Stimulated activated CD8-positive, alpha-beta memory T cell treated with anti-CD3 and anti-CD28 coated beads, Interleukin-7, amount 100 ng/mL, for 4 hours (primary cell): ENCODE measurements around the gene LMBR1L.

Source experiments
- DNase-seq, 2 donors: peaks; one replicate each; pipeline ENCODE4 v3.0.0-alpha.2; 2020; ENCODE audit warnings: low read depth in 2 of 2

LMBR1L gene

GRCh38 chr12:49052451-49053208 lies 58.0 kb downstream of the LMBR1L start:
- DNase-seq, result no peak

- DNase-seq, result no peak
Observed at GRCh38 chr12:49051777-49052438, 58.7 kb downstream of the LMBR1L start.

DNA sequence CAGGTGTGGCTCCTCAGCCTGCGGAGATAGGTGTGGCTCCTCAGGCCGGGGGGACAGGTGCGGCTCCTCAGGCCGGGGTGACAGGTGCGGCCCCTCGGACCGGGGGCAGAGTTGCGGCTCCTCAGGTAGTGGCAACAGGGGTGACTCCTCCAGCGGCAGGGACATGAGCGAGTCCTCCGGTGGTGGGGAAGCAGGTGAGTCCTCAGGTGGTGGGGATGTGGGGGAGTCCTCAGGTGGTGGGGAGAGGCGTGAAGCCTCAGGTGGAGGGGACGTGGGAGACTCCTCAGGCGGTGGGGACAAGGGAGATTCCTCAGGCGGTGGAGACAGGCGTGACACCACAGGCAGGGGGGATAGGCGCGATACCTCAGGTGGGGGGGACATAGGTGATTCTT lies 59.3 kb downstream of the LMBR1L start:
- DNase-seq, result no peak

GRCh38 chr12:49050507-49051372 lies 59.9 kb downstream of the LMBR1L start:
- DNase-seq, result no peak

- no peak for DNase-seq
Observed at GRCh38 chr12:49049566-49050224, 61.0 kb downstream of the LMBR1L start.

- no peak for DNase-seq
Observed at GRCh38 chr12:49048953-49049352, 61.7 kb downstream of the LMBR1L start.
